Right lobe of liver (tissue), 6 donors: Measurements from ENCODE around the gene DVL3. TPM values are rescaled to one million over a fixed set of nuclear protein-coding genes. Genes with fewer than 3 reads are reported as not detected.

Experiments used
- ATAC-seq, 4 donors: fragments of 200-7000 bp; cut with Tn5 transposase; one replicate each; pipeline ENCODE4 v1.9.1; 2020; ENCODE audit warnings: mild to moderate bottlenecking in 4 of 4, moderate library complexity in 4 of 4
- DNase-seq, 3 donors: peaks; one replicate each; pipeline ENCODE4 v3.0.0-alpha.2; 2020
- H3K27ac ChIP-seq, 3 donors: fragments of 200-600 bp; one replicate each; pipeline ENCODE4 v1.8.0; 2022
- H3K27me3 ChIP-seq, 2 donors: fragments of 200-600 bp; one replicate each; pipeline ENCODE4 v1.8.0; 2022
- H3K36me3 ChIP-seq, 4 donors: fragments of 200-600 bp; sonication (generic) in 1 of 4; one replicate each; pipeline versions ENCODE4 v1.5.1 to v1.8.0; 2017 to 2022; ENCODE audit warnings: control low read depth in 1 of 4
- H3K4me1 ChIP-seq, 4 donors: fragments of 200-600 bp; sonication (generic) in 1 of 4; one replicate each; pipeline versions ENCODE4 v1.5.1 to v1.8.0; 2017 to 2022; ENCODE audit warnings: control low read depth in 1 of 4
- H3K4me3 ChIP-seq, 3 donors: fragments of 200-600 bp; one replicate each; pipeline ENCODE4 v1.8.0; 2022
- H3K9me3 ChIP-seq, 4 donors: fragments of 200-600 bp; sonication (generic) in 1 of 4; one replicate each; pipeline versions ENCODE4 v1.5.1 to v1.8.0; 2017 to 2022; ENCODE audit warnings: control low read depth in 1 of 4
- CTCF ChIP-seq, 4 donors: fragments of 200-600 bp in 3 of 4; fragments of 450-650 bp in 1 of 4; IDR thresholded peaks; one replicate each; pipeline versions ENCODE4 v1.5.1 to v1.8.0; 2016 to 2022; ENCODE audit warnings: antibody characterized with exemption in 4 of 4, mild to moderate bottlenecking in 2 of 4
- POLR2A ChIP-seq: fragments of 450-650 bp; IDR thresholded peaks from one replicate; pipeline ENCODE4 v1.6.1; 2017; ENCODE audit warnings: antibody characterized with exemption, mild to moderate bottlenecking
- WGBS: methylation state at CpG from one replicate; pipeline ENCODE4 v1.1.6; 2018; ENCODE audit warnings: low coverage, low lambda C conversion rate; ENCODE audit not compliant: insufficient coverage; ENCODE audit errors: missing lambda C conversion rate; 5-methylcytosine and 5-hydroxymethylcytosine counted together
- intact Hi-C, 2 donors: fragments of 100-400 bp; cut with DNase I; formaldehyde crosslinking; loops; one replicate each; pipeline versions ENCODE4 v1.11.2 to v1.14.1; 2022
- total RNA-seq, 6 experiments: library from RNA; depleted of rRNA in 2 of 6; stranded (reverse); fragments of >200 nt in 2 of 6; fragmentation: NEBNext Ultra II Directional in 3 of 6; extraction: Animal tissue kit (Norgen Biotek cat#: 25700) in 3 of 6; gene quantifications; one replicate each; pipeline versions ENCODE4 v1.1.0 to v1.2.4, GENCODE V29; 2016 to 2023
- donor health status: DM: no; HTN: yes; CAD: no.
- donor health status: DM: no; HTN: no; CAD: no.
- donor health status: DM: no; HTN: no; CAD: no.
- donor health status: DM: no; HTN: yes; CAD: no.
- donor health status: DM: no; HTN: yes; CAD: no.

DVL3 gene
- total RNA-seq, 6 experiments from 2014 or later: 18.9 to 28.1 (median 21.8) TPM

DNA sequence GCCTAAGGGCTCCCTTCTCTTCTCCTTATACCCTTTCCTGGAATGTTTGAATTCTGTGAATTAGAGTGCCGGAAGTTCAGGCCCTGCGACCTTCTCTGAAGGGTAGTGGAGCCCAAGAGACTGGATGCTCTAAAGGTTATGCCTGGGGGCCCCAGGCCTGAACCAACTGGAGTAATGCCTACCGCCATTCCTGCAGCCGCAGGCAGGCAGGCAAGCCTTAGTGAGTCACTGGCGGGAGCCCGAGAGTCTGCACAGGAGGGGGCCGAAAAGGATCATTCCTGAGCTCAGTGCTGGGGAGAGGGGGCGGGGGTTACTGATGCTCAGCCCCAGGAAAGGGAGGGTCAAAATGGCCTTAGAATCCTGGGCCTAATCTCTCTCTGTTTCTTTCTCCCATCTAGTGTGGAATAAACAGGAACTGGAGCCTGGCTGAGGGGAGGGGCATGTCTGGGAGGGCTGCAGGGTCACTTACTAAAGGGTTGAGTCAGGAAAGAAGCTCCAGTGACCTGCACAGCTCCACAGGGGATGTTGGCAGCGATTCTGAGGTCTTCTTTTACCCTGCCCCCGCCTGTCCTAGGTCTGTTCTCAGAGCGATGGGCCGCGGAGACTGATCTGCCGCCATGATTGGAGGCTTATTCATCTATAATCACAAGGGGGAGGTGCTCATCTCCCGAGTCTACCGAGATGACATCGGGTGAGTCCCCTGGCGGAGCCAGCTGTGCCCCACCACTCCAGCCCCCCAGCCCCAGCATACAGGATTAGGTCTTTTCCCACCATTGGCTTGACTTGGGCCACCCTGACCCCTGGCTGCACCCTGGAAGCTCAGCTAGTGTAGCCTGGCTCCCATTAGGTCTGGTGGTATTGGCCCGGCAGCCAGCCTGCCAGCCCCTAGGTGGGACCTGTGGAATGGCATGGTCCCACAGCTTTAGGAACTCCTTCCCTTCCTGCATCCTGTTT, 21.5 kb downstream of the DVL3 start:
- H3K4me3 ChIP-seq: peak overlapping the region; percentile 74 to 100 (median 95)
- H3K36me3 ChIP-seq: peaks cover 7 to 50% (median 22%) of the 10 kb centered on the region in 4 donors
- H3K27me3 ChIP-seq: no peaks in the 10 kb centered on the region
- peaks cover 0 to 12% (median 2%) of the 10 kb centered on the region in 4 donors for H3K4me1 ChIP-seq
- H3K27ac ChIP-seq: peak overlapping the region in 2 of 3 donors; percentile 84 to 86
- intact Hi-C loops: no loop called here
- no peaks in the 10 kb centered on the region for H3K9me3 ChIP-seq
- no peak for TF ChIP-seq POLR2A
- TF ChIP-seq CTCF (IDR thresholded peaks at IDR 0.05): no peak
- ATAC-seq (peak; percentile 22 to 60 (median 48)), DNase-seq (peak in 2 of 3 donors; percentile 62 to 67)
- 50% methylated on average over 10 of the region's 19 CpGs for WGBS

DNA sequence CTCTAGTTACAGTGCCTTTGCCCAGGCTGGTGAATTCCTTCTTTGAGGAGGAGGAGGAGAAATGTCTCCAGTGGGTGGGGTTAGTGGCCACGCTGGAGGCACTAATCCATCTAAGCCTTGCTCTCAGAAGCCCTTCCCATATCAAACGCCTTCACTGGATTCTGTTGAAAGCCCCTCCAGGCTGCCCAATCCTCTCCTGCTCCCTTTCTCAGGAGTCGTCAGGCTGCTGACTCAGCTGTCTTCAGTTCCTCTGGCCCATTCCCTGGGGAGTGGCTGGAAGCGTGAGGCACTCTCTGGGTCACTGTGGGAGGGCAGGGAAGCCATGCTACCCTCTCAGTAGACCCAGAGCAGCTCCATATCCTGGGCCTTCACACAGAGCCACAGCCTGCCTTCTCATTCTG, 22.2 kb downstream of the DVL3 start:
- TF ChIP-seq POLR2A: no peak
- TF ChIP-seq CTCF (IDR thresholded peaks at IDR 0.05): no peak
- peak overlapping the region in 1 of 3 donors; percentile 100 for H3K4me3 ChIP-seq
- no CpG with 5 or more reads among the region's 4 CpGs for WGBS
- peak overlapping the region in 1 of 3 donors; percentile 13 for H3K27ac ChIP-seq
- H3K36me3 ChIP-seq: peaks cover 11 to 54% (median 27%) of the 10 kb centered on the region in 4 donors
- ATAC-seq (no peak), DNase-seq (no peak)
- H3K27me3 ChIP-seq: no peaks in the 10 kb centered on the region
- intact Hi-C loops: no loop called here
- H3K4me1 ChIP-seq: peaks cover 0 to 12% (median 2%) of the 10 kb centered on the region in 4 donors
- H3K9me3 ChIP-seq: no peaks in the 10 kb centered on the region

DNA sequence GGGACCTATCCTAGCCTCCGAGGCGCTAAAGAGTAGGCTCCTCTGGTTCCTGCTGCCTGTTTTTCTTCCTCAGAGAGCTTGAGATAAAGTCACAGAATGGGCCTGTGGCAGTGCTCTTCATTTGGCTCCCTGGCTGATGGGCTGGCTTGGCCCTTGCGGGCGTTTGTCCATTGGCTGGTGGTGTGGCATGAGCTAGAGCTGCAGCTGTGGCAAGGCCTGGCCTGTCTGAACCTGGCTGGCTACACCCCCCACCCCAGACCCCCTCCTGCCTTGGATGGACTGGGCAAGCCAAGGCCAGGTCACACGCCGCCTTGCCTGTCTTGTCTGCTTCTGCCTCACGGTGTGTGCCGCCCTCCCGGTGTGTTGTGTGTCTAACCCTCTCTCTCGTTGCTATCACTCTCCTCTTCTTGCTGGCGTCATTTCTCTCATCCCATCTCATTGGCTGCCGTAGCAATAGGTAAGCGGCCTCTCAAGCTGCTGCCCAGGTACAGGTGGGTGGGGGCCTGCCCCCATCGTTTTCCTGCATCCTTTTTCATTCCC, 22.7 kb downstream of the DVL3 start:
- intact Hi-C loops: no loop called here
- Histone ChIP-seq H3K27ac (no peak overlapping the region), H3K27me3 (no peaks in the 10 kb centered on the region), H3K9me3 (no peaks in the 10 kb centered on the region), H3K36me3 (peaks cover 11 to 59% (median 32%) of the 10 kb centered on the region in 4 donors), H3K4me3 (no peak overlapping the region), H3K4me1 (peaks cover 0 to 12% (median 2%) of the 10 kb centered on the region in 4 donors)
- ATAC-seq: no peak
- DNase-seq: no peak
- no peak for TF ChIP-seq POLR2A
- WGBS: 86% methylated on average over 8 of the region's 14 CpGs

- intact Hi-C loops: no loop called here
Measured at GRCh38 chr3:184178521-184179138, 23.5 kb downstream of the DVL3 start.

More at GRCh38 chr3:184178521-184179138, 23.5 kb downstream of the DVL3 start:
- Histone ChIP-seq H3K9me3 (no peaks in the 10 kb centered on the region), H3K4me1 (peaks cover 0 to 12% (median 2%) of the 10 kb centered on the region in 4 donors), H3K27ac (no peak overlapping the region), H3K4me3 (no peak overlapping the region), H3K36me3 (peaks cover 16 to 67% (median 37%) of the 10 kb centered on the region in 4 donors), H3K27me3 (no peaks in the 10 kb centered on the region)
- 92% methylated on average over 8 of the region's 13 CpGs for WGBS
- TF ChIP-seq CTCF (IDR thresholded peaks at IDR 0.05): no peak
- no peak for TF ChIP-seq POLR2A
- DNase-seq: no peak
- ATAC-seq: no peak
